IPS-20b (cell line): ENCODE data around the gene KLHL20.
"Not testable (repeated sequence)": the region's sequence is repeated elsewhere in the genome, so short reads cannot be mapped to it uniquely, and the experiment has no call there.

Experiments
- H3K27ac ChIP-seq: one replicate; pipeline ENCODE4 v1.5.1; 2013; ENCODE audit warnings: low read length
- H3K27me3 ChIP-seq: 2 replicates; pipeline ENCODE4 v1.6.1; 2013; ENCODE audit warnings: mild to moderate bottlenecking, low read length, inconsistent platforms; ENCODE audit not compliant: insufficient read depth
- H3K36me3 ChIP-seq: 2 replicates; pipeline ENCODE4 v1.6.1; 2013; ENCODE audit warnings: low read depth, mild to moderate bottlenecking, inconsistent platforms, low read length, moderate library complexity; ENCODE audit not compliant: insufficient read depth
- H3K4me1 ChIP-seq: 2 replicates; pipeline ENCODE4 v1.6.1; 2013; ENCODE audit warnings: mild to moderate bottlenecking, control low read depth, inconsistent platforms, low read length, moderate library complexity; ENCODE audit not compliant: insufficient read depth
- H3K4me3 ChIP-seq: 2 replicates; pipeline ENCODE4 v1.5.1; 2013; ENCODE audit warnings: mild to moderate bottlenecking, low read length, inconsistent platforms
- H3K9ac ChIP-seq: 2 replicates; pipeline ENCODE4 v1.6.1; 2013; ENCODE audit warnings: low read depth, mild to moderate bottlenecking, inconsistent platforms, low read length, moderate library complexity
- H3K9me3 ChIP-seq: 2 replicates; pipeline ENCODE4 v1.6.1; 2013; ENCODE audit warnings: mild to moderate bottlenecking, low read depth, low read length, inconsistent platforms; ENCODE audit not compliant: insufficient read depth

KLHL20 gene

DNA sequence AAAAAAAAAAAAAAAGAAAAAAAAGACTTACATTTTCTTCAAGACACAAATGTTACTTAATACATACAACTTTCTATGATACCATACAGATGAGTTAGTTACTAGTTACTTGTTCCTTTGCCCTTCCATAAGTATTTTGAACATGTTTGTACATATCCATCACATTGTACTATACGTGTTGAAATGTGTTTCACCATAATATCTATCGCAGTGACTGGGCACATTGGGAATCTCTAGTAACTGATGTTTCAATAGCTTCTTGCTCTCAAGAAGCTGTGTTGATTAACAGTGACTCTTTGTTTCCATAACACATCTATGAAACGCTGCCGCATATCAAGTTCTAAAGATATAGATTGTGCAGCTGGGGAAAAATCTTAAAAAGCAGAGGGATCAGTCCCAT lies 42.9 kb downstream of the KLHL20 start:
- H3K9ac ChIP-seq, result no peak overlapping the region
- H3K4me1 ChIP-seq, result no peaks in the 10 kb centered on the region
- H3K4me3 ChIP-seq, result no peak overlapping the region
- peaks cover 3% of the 10 kb centered on the region; the same call in 1 of the 2 replicates for H3K9me3 ChIP-seq
- H3K36me3 ChIP-seq, result peaks cover 56% of the 10 kb centered on the region
- H3K27ac ChIP-seq, result no peak overlapping the region
- no peaks in the 10 kb centered on the region for H3K27me3 ChIP-seq

DNA sequence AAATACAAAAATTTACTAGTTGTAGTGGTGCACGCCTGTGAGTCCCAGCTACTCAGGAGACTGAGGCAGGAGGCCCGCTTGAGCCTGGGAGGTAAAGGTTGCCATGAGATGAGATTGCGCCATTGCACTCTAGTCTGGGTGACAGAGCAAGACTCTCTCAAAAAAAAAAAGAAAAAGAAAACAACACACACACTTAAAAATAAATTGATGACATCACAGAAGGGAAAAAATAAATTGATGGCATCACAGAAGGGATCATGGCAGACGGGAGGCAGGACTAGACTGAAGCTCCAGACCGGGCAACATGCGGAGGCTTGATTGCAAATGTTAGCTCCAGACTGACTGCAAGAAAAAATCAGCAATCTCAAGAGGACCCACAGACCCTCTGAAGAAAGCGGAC lies 43.3 kb downstream of the KLHL20 start:
- Histone ChIP-seq H3K36me3 (peaks cover 53% of the 10 kb centered on the region), H3K27me3 (no peaks in the 10 kb centered on the region), H3K4me3 (no peak overlapping the region), H3K27ac (no peak overlapping the region), H3K9me3 (peaks cover 6% of the 10 kb centered on the region; the same call in 1 of the 2 replicates), H3K9ac (no peak overlapping the region), H3K4me1 (no peaks in the 10 kb centered on the region)

DNA sequence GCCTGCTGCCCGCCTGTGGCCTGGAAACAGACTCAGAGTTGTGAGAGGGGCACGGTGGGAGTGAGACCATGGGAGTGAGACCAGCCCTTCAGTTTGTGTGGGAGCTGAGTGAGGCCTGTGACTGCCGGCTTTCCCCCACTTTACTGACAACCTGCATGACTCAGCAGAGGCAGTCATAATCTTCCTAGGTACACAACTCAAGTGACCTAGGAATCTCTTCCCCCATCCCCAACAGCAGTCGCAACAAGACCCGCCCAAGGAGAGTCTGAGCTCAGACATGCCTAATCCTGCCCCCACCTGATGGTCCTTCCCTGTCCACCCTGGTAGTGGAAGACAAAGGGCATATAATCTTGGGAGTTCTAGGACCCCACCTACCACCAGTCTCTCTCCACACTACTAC lies 44.2 kb downstream of the KLHL20 start:
- Histone ChIP-seq H3K36me3 (peaks cover 48% of the 10 kb centered on the region), H3K27me3 (no peaks in the 10 kb centered on the region), H3K4me3 (no peak overlapping the region), H3K9ac (no peak overlapping the region), H3K27ac (no peak overlapping the region), H3K9me3 (peaks cover 6% of the 10 kb centered on the region; the same call in 1 of the 2 replicates), H3K4me1 (no peaks in the 10 kb centered on the region)

DNA sequence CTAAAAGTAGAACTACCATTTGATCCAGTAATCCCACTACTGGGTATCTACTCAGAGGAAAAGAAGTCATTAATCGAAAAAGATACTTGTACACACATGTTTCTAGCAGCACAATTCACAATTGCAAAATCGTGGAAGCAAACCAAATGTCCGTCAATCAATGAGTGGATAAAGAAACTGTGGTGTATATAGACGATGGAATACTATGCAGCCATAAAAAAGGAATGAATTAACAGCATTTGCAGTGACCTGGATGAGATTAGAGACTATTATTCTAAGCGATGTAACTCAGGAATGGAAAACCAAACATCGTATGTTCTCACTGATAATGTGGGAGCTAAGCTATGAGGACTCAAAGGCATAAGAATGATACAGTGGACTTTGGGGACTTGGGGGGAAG lies 49.5 kb downstream of the KLHL20 start:
- not testable (repeated sequence) for H3K27me3 ChIP-seq, H3K9ac ChIP-seq, H3K36me3 ChIP-seq, H3K4me3 ChIP-seq, H3K4me1 ChIP-seq, H3K27ac ChIP-seq
- H3K9me3 ChIP-seq, result peaks cover 13% of the 10 kb centered on the region

DNA sequence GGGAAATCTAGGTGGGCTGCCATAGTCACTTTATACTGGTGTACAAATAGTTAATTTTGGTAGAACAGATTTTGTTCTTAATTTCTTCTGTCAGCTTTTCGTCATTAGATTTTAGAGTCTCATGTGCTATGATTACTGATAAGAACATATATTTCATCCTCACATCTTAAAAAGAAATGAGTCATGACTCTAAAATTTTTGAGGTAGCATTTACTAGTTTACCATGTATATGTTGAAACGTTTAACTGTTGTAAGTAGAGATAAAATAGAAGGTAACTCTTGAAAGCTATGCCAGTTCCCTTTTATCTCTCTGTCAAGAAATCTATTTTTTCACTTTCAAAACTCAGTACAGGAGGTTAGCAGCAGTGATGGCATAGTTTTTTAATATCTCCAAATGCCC lies 53.4 kb downstream of the KLHL20 start:
- Histone ChIP-seq H3K4me1 (no peaks in the 10 kb centered on the region), H3K36me3 (no peaks in the 10 kb centered on the region), H3K27me3 (no peaks in the 10 kb centered on the region), H3K9ac (no peak overlapping the region), H3K9me3 (peaks cover 7% of the 10 kb centered on the region), H3K4me3 (no peak overlapping the region), H3K27ac (no peak overlapping the region)

DNA sequence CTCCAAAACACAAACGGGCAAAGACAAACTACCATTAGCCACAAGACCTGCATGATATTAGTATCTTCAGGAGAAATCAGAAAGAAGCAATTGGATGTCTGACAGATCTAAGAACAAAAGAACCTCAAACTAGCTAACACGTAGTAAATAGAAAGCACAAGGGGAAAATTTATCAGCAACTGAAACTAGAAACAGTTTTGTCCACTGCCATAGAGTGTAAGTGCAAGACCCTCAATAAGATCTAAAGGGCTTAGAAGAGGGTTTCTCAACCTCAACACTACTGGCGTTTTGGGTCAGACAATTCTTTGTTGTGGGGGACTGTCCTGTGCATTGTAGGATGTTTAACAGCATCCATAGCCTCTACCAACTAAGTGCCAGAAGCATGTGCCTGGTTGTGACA lies 54.0 kb downstream of the KLHL20 start:
- peaks cover 7% of the 10 kb centered on the region for H3K9me3 ChIP-seq
- H3K4me3 ChIP-seq, result no peak overlapping the region

DNA sequence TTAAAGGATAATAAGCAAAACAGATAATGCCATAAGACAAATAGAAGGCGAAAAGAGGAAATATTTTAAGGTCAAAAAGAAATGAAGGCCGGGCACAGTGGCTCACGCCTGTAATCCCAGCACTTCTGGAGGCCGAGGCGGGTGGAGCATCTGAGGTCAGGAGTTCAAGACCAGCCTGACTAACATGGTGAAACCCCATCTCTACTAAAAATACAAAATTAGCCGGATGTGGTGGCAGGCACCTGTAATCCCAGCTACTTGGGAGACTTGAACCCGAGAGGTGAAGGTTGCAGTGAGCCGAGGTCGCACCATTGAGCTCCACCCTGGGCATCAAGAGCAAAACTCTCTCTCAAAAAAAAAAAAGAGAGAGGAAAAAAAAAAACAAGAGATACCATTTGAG lies 55.5 kb downstream of the KLHL20 start:
- not testable (repeated sequence) for H3K27ac ChIP-seq, H3K9me3 ChIP-seq, H3K27me3 ChIP-seq, H3K9ac ChIP-seq, H3K4me1 ChIP-seq, H3K36me3 ChIP-seq, H3K4me3 ChIP-seq

More for the DNA sequence above, 54.0 kb downstream of the KLHL20 start:
- Histone ChIP-seq H3K36me3 (no peaks in the 10 kb centered on the region), H3K27ac (no peak overlapping the region), H3K27me3 (no peaks in the 10 kb centered on the region), H3K4me1 (no peaks in the 10 kb centered on the region), H3K9ac (no peak overlapping the region)

DNA sequence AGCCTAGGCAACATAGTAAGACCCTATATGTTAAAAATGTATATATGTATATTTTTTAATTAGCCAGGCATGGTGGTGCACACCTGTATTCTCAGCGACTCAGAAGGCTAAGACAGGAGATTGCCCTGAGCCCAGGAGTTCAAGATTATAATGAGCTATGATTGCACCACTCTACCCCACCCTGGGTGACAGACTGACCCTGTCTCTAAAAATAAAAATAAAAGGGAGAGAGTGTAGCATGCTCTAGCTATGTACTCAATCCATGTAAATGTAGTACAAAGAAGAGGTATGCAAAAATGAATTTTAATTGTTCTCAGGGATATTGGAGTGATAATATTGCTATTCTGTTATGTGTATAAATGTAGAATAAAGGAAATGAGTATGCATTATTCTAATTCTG lies 56.8 kb downstream of the KLHL20 start:
- H3K36me3 ChIP-seq, result peaks cover 5% of the 10 kb centered on the region; the same call in 1 of the 2 replicates
- no peak overlapping the region for H3K9ac ChIP-seq
- no peaks in the 10 kb centered on the region for H3K4me1 ChIP-seq

DNA sequence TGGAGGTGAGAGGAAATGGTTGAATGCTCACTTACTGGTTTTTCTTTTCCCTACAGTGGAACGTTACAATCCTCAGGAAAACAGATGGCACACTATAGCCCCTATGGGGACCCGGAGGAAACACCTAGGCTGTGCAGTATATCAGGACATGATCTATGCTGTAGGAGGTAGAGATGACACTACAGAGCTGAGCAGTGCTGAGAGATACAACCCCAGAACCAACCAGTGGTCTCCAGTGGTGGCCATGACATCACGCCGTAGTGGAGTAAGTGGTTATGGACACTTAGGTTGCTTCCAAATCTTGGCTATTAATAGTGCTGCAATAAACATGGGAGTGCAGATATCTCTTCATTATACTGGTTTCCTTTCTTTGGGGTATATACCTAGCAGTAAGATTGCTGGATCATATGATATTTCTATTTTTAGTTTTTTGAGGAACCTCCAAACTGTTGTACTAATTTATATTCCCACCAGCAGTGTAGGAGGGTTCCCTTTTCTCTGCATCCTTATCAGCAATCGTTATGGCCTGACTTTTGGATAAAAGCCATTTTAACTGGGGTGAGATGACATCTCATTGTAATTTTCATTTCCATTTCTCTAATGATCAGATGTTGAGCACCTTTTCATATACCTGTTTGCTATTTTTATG lies 60.9 kb downstream of the KLHL20 start:
- Histone ChIP-seq H3K36me3 (peaks cover 14% of the 10 kb centered on the region; the same call in 1 of the 2 replicates), H3K27ac (no peak overlapping the region), H3K9ac (no peak overlapping the region), H3K9me3 (no peaks in the 10 kb centered on the region), H3K27me3 (no peaks in the 10 kb centered on the region), H3K4me3 (no peak overlapping the region), H3K4me1 (no peaks in the 10 kb centered on the region)

More for the DNA sequence above, 56.8 kb downstream of the KLHL20 start:
- H3K27ac ChIP-seq, result no peak overlapping the region
- H3K27me3 ChIP-seq, result no peaks in the 10 kb centered on the region
- H3K9me3 ChIP-seq, result no peaks in the 10 kb centered on the region
- no peak overlapping the region for H3K4me3 ChIP-seq

DNA sequence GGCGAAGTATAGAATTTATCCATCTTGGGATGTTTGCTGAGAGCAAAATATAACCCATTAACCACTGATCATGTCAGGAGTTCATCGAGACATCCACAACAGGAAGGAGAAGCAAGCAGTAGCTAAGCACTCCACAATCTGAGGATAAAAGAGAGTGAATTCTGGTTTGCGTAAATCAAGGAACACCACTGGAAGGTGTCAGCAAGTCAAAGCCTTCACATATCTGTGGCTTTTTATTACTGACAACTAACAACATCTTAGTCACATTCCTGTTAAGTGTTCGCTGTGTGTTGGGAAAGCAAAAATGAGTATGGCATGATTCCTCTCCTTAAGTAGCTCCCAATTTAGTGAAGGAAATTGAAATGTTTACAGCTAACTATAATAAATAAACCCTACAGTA lies 65.2 kb downstream of the KLHL20 start:
- Histone ChIP-seq H3K27me3 (no peaks in the 10 kb centered on the region), H3K4me3 (no peak overlapping the region), H3K9me3 (no peaks in the 10 kb centered on the region), H3K27ac (no peak overlapping the region), H3K9ac (no peak overlapping the region), H3K4me1 (no peaks in the 10 kb centered on the region), H3K36me3 (peaks cover 42% of the 10 kb centered on the region)

DNA sequence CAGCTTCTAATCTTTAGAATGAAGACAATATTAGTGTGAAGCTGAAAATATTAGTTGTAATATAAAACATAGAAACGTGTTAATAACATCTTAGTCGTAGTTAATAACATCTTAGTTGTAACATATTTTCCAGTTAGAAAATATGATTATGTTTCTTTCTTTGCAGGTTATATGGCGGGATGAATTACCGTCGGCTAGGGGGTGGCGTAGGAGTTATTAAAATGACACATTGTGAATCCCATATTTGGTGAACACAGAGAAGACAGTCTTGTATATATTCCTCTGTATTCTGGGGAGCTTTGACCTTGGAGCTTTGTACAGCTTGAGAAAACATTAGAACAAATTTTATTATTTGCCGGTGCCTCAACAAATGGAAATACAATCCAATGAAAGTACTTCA lies 70.2 kb downstream of the KLHL20 start:
- Histone ChIP-seq H3K9me3 (no peaks in the 10 kb centered on the region), H3K36me3 (peaks cover 41% of the 10 kb centered on the region), H3K27me3 (no peaks in the 10 kb centered on the region), H3K9ac (no peak overlapping the region), H3K27ac (no peak overlapping the region), H3K4me3 (no peak overlapping the region), H3K4me1 (no peaks in the 10 kb centered on the region)

DNA sequence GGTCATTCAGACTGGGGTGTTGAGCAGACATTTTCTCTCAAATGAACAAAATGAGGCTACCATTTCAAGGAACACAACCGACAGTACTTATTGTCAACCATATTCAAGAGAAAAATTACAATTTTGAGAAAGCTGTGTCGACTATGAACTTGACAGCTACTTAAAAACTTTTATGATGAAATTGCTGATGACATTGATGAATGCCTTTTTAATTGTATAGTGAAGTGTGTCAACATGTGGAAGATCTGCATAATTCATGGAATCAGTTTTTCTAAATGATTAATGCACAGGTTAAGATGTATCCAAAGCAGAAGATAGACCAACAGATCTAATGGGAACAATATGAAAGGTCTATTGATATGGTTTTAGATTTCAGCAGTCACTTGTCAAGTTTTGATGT lies 75.1 kb downstream of the KLHL20 start:
- H3K36me3 ChIP-seq, result peaks cover 17% of the 10 kb centered on the region
- H3K4me3 ChIP-seq, result no peak overlapping the region
- no peaks in the 10 kb centered on the region for H3K4me1 ChIP-seq
- no peaks in the 10 kb centered on the region for H3K27me3 ChIP-seq
- H3K27ac ChIP-seq, result no peak overlapping the region
- no peak overlapping the region for H3K9ac ChIP-seq
- H3K9me3 ChIP-seq, result no peaks in the 10 kb centered on the region
